GM12878 (cell line): ENCODE results near the gene NEDD8. TPM values are rescaled to one million over a fixed set of nuclear protein-coding genes. Genes with fewer than 3 reads are reported as not detected.
A peak's percentile ranks its signal among the peaks of the same experiment; 100 is the strongest.

ENCODE experiments used
- ATAC-seq: fragments of 200-7000 bp; cut with Tn5 transposase; 3 replicates; pipeline ENCODE4 v1.9.1; 2020; ENCODE audit warnings: mild to moderate bottlenecking, moderate library complexity
- BruUV-seq: library from RNA; stranded (reverse); fragments of 400-500 nt; replicated peaks from 2 replicates; lab custom pipeline; 2021; lab: Mats Ljungman, UMichigan
- CTCF ChIA-PET: fragments of 300-600 bp; sonication (Branson Sonifier 250); formaldehyde crosslinking; extraction: SDS; loops from one replicate; lab custom pipeline; 2021; ENCODE audit warnings: inconsistent platforms; lab: Yijun Ruan, JAX
- POLR2A ChIA-PET: fragments of 350-600 bp; formaldehyde crosslinking; extraction: SDS; loops from one replicate; lab custom pipeline; 2021; ENCODE audit warnings: inconsistent platforms; lab: Charles Lee
- RAD21 ChIA-PET: fragments of 300-600 bp; sonication (Branson Sonifier 250); formaldehyde crosslinking; loops from one replicate; lab custom pipeline; 2023; ENCODE audit warnings: antibody characterized with exemption; ENCODE audit not compliant: unreplicated experiment; lab: Charles Lee
- SMC1A ChIA-PET: fragments of 300-600 bp; sonication (Branson Sonifier 250); formaldehyde crosslinking; loops from one replicate; lab custom pipeline; 2023; ENCODE audit not compliant: unreplicated experiment, uncharacterized antibody; lab: Charles Lee
- DNase-seq: peaks from one replicate; pipeline ENCODE4 v3.0.0-alpha.2; 2011; ENCODE audit warnings: low read depth, low spot score
- FAIRE-seq: peaks from 3 replicates; lab custom pipeline; 2011; peaks lifted over from hg19 to GRCh38; lab: Jason Lieb, UNC
- H2AFZ ChIP-seq: 2 replicates; pipeline ENCODE4 v1.6.0; 2011; ENCODE audit warnings: low read depth, low read length, control low read depth; ENCODE audit not compliant: control insufficient read depth
- H3K27ac ChIP-seq: 2 replicates; pipeline ENCODE4 v1.5.1; 2011; ENCODE audit warnings: control low read depth; ENCODE audit not compliant: control insufficient read depth, insufficient read depth
- H3K27me3 ChIP-seq, 2 experiments: replicated peaks in 1 of 2; 2 replicates each; pipeline versions ENCODE4 v1.6.0 to v1.6.1; 2011; ENCODE audit warnings: low read length in 1 of 2; ENCODE audit not compliant: control insufficient read depth in 2 of 2, insufficient read depth in 2 of 2
- H3K36me3 ChIP-seq, 2 experiments: 2 replicates each; pipeline ENCODE4 v1.5.1; 2011; ENCODE audit warnings: low read length in 1 of 2; ENCODE audit not compliant: control insufficient read depth in 2 of 2, insufficient read depth in 2 of 2
- H3K4me1 ChIP-seq: 2 replicates; pipeline ENCODE4 v1.6.1; 2011; ENCODE audit warnings: mild to moderate bottlenecking, low read length, moderate library complexity, mixed read lengths; ENCODE audit not compliant: control insufficient read depth, insufficient read depth
- H3K4me2 ChIP-seq: 2 replicates; pipeline ENCODE4 v1.6.0; 2011; ENCODE audit warnings: control low read depth; ENCODE audit not compliant: control insufficient read depth, insufficient read depth
- H3K4me3 ChIP-seq: fragments of 200-600 bp; sonication (generic); 2 replicates; pipeline ENCODE4 v1.5.1; 2016
- H3K79me2 ChIP-seq: 2 replicates; pipeline ENCODE4 v1.6.0; 2011; ENCODE audit warnings: low read length; ENCODE audit not compliant: control insufficient read depth, insufficient read depth
- H3K9ac ChIP-seq: 2 replicates; pipeline ENCODE4 v1.8.0; 2011; ENCODE audit warnings: low read length, control low read depth, mixed read lengths; ENCODE audit not compliant: control insufficient read depth, insufficient read depth
- H3K9me3 ChIP-seq: replicated peaks from 3 replicates; pipeline ENCODE4 v1.5.1; 2011; ENCODE audit warnings: mild to moderate bottlenecking, low read length; ENCODE audit not compliant: control insufficient read depth, insufficient read depth
- H4K20me1 ChIP-seq: 2 replicates; pipeline ENCODE4 v1.6.0; 2011; ENCODE audit not compliant: control insufficient read depth, insufficient read depth
- BHLHE40 ChIP-seq, 2 experiments: fragments of 450-650 bp in 1 of 2; IDR thresholded peaks; 2 replicates each; pipeline ENCODE4 v1.6.1; 2011 to 2017; ENCODE audit warnings: low read depth in 2 of 2, borderline replicate concordance in 1 of 2, improper control_type of control experiment in 1 of 2, low read length in 1 of 2, mild to moderate bottlenecking in 1 of 2
- EGR1 ChIP-seq, 2 experiments: IDR thresholded peaks; 1 replicate in 1 of 2; 2 replicates in 1 of 2; pipeline ENCODE4 v1.6.1; 2011 to 2012; ENCODE audit warnings: low read depth in 2 of 2, low read length in 2 of 2, borderline replicate concordance in 1 of 2, mild to moderate bottlenecking in 1 of 2, moderate library complexity in 1 of 2
- FOS ChIP-seq: IDR thresholded peaks from 3 replicates; pipeline ENCODE4 v1.6.1; 2011; ENCODE audit warnings: borderline replicate concordance; ENCODE audit not compliant: insufficient read length; ENCODE audit errors: extremely low read depth
- GABPA ChIP-seq: IDR thresholded peaks from 2 replicates; pipeline ENCODE4 v1.6.1; 2014; ENCODE audit warnings: antibody characterized with exemption, low read depth, mild to moderate bottlenecking, inconsistent platforms
- GATAD2B ChIP-seq: fragments of 450-650 bp; conservative IDR thresholded peaks from 2 replicates; pipeline ENCODE4 v1.6.1; 2017; ENCODE audit warnings: low read depth, mild to moderate bottlenecking, moderate library complexity
- HDGF ChIP-seq: fragments of 450-650 bp; IDR thresholded peaks from 2 replicates; pipeline ENCODE4 v1.6.1; 2016; ENCODE audit warnings: antibody characterized with exemption
- IRF5 ChIP-seq: fragments of 450-650 bp; IDR thresholded peaks from 2 replicates; pipeline ENCODE4 v1.6.1; 2017; ENCODE audit warnings: borderline replicate concordance
- KAT2A ChIP-seq: conservative IDR thresholded peaks from 2 replicates; pipeline ENCODE4 v1.6.1; 2011; ENCODE audit warnings: low read depth, low read length; ENCODE audit not compliant: control insufficient read depth
- KLF5 ChIP-seq: fragments of 450-650 bp; IDR thresholded peaks from 2 replicates; pipeline ENCODE4 v1.6.1; 2014; ENCODE audit warnings: mild to moderate bottlenecking; ENCODE audit not compliant: partially characterized antibody
- POLR2A ChIP-seq: IDR thresholded peaks from 2 replicates; pipeline ENCODE4 v1.6.1; 2011; ENCODE audit warnings: low read depth, mild to moderate bottlenecking, low read length
- RAD21 ChIP-seq: IDR thresholded peaks from 2 replicates; pipeline ENCODE4 v1.6.1; 2011; ENCODE audit warnings: mild to moderate bottlenecking, low read depth, low read length, moderate library complexity; ENCODE audit not compliant: insufficient read depth
- SMAD1 ChIP-seq: fragments of 450-650 bp; IDR thresholded peaks from 2 replicates; pipeline ENCODE4 v1.6.1; 2018; ENCODE audit warnings: mild to moderate bottlenecking, low read depth; ENCODE audit not compliant: partially characterized antibody
- SREBF1 ChIP-seq: IDR thresholded peaks from 2 replicates; pipeline ENCODE4 v1.6.1; 2012; ENCODE audit warnings: mild to moderate bottlenecking, low read length
- TCF3 ChIP-seq: IDR thresholded peaks from 2 replicates; pipeline ENCODE4 v1.6.1; 2012; ENCODE audit warnings: low read depth, mild to moderate bottlenecking, low read length, borderline replicate concordance; ENCODE audit not compliant: insufficient read depth
- ZBTB11 ChIP-seq: fragments of 450-650 bp; formaldehyde crosslinking; IDR thresholded peaks from 2 replicates; pipeline ENCODE4 v1.5.0; 2022; ENCODE audit warnings: mild to moderate bottlenecking, missing genetic modification characterization
- ZBTB4 ChIP-seq: fragments of 450-650 bp; formaldehyde crosslinking; IDR thresholded peaks from 2 replicates; pipeline ENCODE4 v1.4.0; 2022; ENCODE audit warnings: mild to moderate bottlenecking, moderate library complexity
- WGBS: methylation state at CpG from one replicate; pipeline ENCODE4 v1.1.6; 2016; ENCODE audit warnings: low lambda C conversion rate; ENCODE audit not compliant: insufficient replicate concordance, insufficient coverage; ENCODE audit errors: missing lambda C conversion rate; 5-methylcytosine and 5-hydroxymethylcytosine counted together
- in situ Hi-C: fragments of 300-500 bp; cut with MboI; formaldehyde crosslinking; loops from 9 replicates; pipeline ENCODE4 v1.14.3; 2018; ENCODE audit warnings: mixed read lengths
- intact Hi-C: fragments of 100-400 bp; cut with micrococcal nuclease; formaldehyde crosslinking; loops from one replicate; pipeline ENCODE4 v1.14.2; 2022; ENCODE audit not compliant: unreplicated experiment
- polyA plus RNA-seq, 11 experiments: library from polyadenylated mRNA; depleted of rRNA in 4 of 11; unstranded in 6 of 11; stranded (reverse) in 5 of 11; fragments of >200 nt; fragmentation: Nextera tagmentation in 4 of 11; fragmentation: Illumina TruSeq in 1 of 11; extraction: Ambion mirVana in 4 of 11; extraction: Trizol in 1 of 11; gene quantifications; 1 replicate in 1 of 11; 2 replicates in 10 of 11; pipeline versions ENCODE4 v1.2.1 to v1.2.3, GENCODE V29; 2011 to 2016; ENCODE audit warnings: inconsistent platforms in 2 of 11, missing spikeins in 2 of 11, low read depth in 1 of 11
- total RNA-seq, 4 experiments: library from RNA; depleted of rRNA in 3 of 4; stranded (reverse); fragments of >200 nt in 3 of 4; fragmentation: Illumina TruSeq in 1 of 4; extraction: Trizol in 1 of 4; gene quantifications; 2 replicates each; pipeline versions ENCODE4 v1.2.1 to v1.2.3, GENCODE V29; 2013 to 2021

NEDD8 gene
- total and polyA plus RNA-seq, 10 of the 15 experiments (the other 5 are each of a cell fraction or from before 2014, with no cell fraction given), result 164 to 991 (median 300) TPM

- SMC1A ChIA-PET, result interaction anchor here (0.9 to 2.8 kb wide), 3 partner anchors 9 to 14 kb away, joined by 4 to 12 read pairs (median 6); partner anchors contain the start of gene TINF2
- Histone ChIP-seq H3K9ac (peak overlapping the region; percentile 92), H3K4me2 (peak overlapping the region; percentile 93), H3K4me1 (peaks cover 14% of the 10 kb centered on the region), H3K9me3 (no peaks in the 10 kb centered on the region), H3K79me2 (peaks cover 35% of the 10 kb centered on the region), H3K4me3 (peak overlapping the region; percentile 87), H3K36me3 (peaks cover 4 to 28% of the 10 kb centered on the region in 2 experiments), H2AFZ (no peak overlapping the region), H3K27ac (peak overlapping the region; percentile 84; the same call in 1 of the 2 replicates), H4K20me1 (no peaks in the 10 kb centered on the region), H3K27me3 (no peaks in the 10 kb centered on the region)
- BruUV-seq, result no TSS peak
- peak; percentile 25 for ATAC-seq
- no peak for FAIRE-seq
- TF ChIP-seq SREBF1, result no peak
- no peak for TF ChIP-seq GATAD2B
- no peak for TF ChIP-seq KAT2A
- TF ChIP-seq POLR2A, result no peak
- no peak for TF ChIP-seq HDGF
- no peak for TF ChIP-seq ZBTB11
- TF ChIP-seq FOS, result no peak
- no peak for TF ChIP-seq SMAD1
- TF ChIP-seq IRF5, result no peak
- no peak for TF ChIP-seq KLF5
- TF ChIP-seq EGR1 (IDR thresholded peaks at IDR 0.05; ENCODE audit: borderline replicate concordance in 1 of 2, low read depth in 2 of 2, low read length in 2 of 2), result no peak
- TF ChIP-seq RAD21, result no peak
- no peak for TF ChIP-seq ZBTB4 (CRISPR knock-in tag)
- TF ChIP-seq GABPA, result no peak
- no peak for TF ChIP-seq TCF3
- no peak for TF ChIP-seq BHLHE40 (IDR thresholded peaks at IDR 0.05; ENCODE audit: borderline replicate concordance in 1 of 2, low read depth in 2 of 2, low read length in 1 of 2)
- intact Hi-C loops (no loop called here), in situ Hi-C loops (no loop called here)
- CTCF ChIA-PET, result interaction anchor here (0.7 to 3.0 kb wide), 8 partner anchors 9 to 100 kb away, joined by 3 to 12 read pairs (median 4); partner anchors contain the start of genes CIDEB, MDP1, RABGGTA and TINF2
- DNase-seq, result no peak
- 79% methylated on average over 2 of the region's 2 CpGs for WGBS
- POLR2A ChIA-PET, result interaction anchor here (1.7 to 2.1 kb wide), 2 partner anchors 9 to 37 kb away, joined by 4 to 15 read pairs; partner anchors contain the start of gene TINF2
- RAD21 ChIA-PET, result interaction anchor here (2.3 kb wide), 1 partner anchor 9 kb away, joined by 13 read pairs; the partner anchor contains the start of gene TINF2
Observed at GRCh38 chr14:24233538-24233866, 1.3 kb upstream of the NEDD8 start.
